T-helper 22 cell (primary cell): ENCODE results near the gene LRRC56.

Source experiments
- DNase-seq: peaks from one replicate; pipeline ENCODE4 v3.0.0-alpha.2; 2020; ENCODE audit warnings: low read depth

Gene LRRC56

GRCh38 chr11:575313-575995 lies 38.1 kb downstream of the LRRC56 start:
- DNase-seq = no peak

DNA sequence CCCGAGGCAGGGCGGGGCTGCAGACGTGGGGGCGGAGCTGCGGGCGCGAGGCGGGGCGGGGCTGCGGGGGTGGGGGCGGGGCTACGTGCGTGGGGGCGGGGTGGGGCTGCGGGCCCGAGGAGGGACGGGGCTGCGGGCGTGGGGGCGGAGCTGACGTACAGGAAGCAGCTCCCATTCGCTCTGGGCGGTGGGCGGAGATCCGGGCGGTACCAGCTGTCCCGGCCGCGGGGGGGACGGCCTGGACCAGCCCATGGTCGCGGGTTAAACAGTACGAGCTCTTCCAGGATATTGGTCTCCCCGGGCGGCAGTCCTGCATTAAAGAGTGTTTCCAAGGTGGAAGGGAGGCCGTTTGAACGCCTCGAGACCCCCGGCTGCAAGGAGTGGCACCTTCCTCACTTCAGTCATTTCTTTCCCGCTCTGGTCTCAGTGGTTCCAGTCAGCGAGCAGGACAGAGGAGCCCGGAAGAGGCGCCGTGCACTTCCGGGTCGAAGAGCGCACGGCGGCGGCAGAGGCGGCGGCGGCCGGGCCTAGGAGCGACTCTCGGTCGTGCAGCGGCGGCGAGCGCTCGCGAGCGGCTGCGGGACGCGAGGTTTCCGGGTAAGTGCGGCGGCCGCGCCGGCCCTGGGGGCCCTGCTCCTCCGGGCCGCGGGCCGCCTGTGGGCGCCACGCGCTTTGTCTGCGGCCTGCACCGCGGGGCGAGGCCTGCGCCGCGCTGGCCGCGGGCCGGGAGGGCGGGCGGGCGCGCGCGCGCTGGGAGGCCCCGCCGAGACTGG lies 38.9 kb downstream of the LRRC56 start, which contains the start of gene PHRF1:
PHRF1 (plus strand) TSS at position 475 of the 773 bp plus-strand sequence. CDS start 5,043 bp downstream, outside the sequence.
- DNase-seq = peak; percentile 91

GRCh38 chr11:576811-577610 lies 39.7 kb downstream of the LRRC56 start:
- no peak for DNase-seq

DNA sequence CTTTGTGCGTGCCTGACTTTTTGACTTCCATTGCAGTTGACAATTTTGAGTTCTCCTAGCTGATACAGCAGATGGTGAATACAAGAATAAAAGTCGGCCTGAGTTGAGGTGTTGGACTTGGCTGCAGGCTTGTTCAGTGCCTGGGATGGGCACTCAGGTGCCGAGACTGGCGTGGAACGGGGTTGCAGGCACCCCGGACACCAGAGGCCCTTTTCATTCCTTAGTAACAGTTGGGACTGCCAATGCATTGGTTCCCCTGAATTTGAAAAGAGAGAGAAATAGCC lies 40.2 kb downstream of the LRRC56 start:
- DNase-seq = no peak

GRCh38 chr11:578276-579035 lies 41.1 kb downstream of the LRRC56 start:
- DNase-seq = no peak

DNA sequence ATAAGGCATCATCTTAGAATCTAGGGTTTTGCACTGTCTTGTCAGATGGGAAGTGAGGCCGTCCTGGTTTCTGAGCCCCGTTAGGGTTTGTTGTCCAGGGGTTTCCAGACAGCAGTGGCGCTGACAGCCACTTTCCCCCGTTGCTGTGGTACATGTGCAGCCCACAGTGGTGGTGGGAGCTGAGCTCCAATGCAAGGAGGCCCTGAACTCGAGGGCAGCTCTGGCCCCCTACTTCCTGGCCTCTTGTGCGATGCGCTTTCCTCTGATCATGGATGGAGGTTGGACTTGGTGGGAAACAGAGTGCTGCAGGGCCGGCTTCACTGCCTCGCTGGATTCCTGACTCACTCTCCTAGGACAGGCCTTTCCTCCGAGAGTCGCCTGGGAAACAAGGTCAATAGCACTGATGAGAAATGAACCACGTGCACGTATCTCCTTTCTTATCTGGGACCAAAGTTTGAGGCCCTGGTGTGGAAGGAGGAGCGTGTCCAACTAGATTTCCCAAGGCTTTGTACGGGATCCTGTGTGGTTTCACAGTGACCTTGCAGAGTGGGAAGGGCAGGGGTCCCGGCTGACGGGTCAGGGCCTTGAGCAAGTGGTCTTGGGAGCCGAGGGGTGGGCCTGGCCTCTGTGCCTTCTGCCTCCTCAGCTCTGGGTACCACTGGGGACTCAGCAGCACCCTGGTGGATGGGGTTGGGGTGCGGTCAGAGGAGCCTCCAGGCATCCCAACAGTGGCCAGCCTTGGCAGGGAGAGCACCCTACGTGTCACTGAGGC lies 42.7 kb downstream of the LRRC56 start:
- no peak for DNase-seq

DNA sequence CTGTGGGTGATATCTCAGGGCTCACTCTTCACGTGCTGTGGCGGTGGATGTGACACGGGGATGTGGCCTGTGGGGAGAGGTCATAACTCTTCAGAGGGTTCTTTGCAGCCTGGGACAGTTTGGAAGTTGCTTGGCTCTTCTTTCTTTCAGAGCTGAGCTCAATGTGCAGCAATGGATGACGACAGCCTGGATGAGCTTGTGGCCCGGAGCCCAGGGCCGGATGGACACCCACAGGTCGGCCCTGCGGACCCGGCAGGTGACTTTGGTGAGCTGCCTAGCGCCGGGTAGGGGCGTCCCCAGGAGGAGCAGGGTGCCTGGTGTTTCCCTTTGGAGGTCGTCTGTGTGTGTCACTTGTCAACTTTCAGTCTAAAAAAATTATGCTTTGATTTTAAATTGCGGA lies 44.0 kb downstream of the LRRC56 start:
- DNase-seq = no peak

GRCh38 chr11:581752-582151 lies 44.4 kb downstream of the LRRC56 start:
- no peak for DNase-seq

GRCh38 chr11:584287-584686 lies 47.0 kb downstream of the LRRC56 start:
- no peak for DNase-seq

GRCh38 chr11:586376-587316 lies 49.3 kb downstream of the LRRC56 start:
- no peak for DNase-seq

- no peak for DNase-seq
Measured at GRCh38 chr11:587546-587945, 50.2 kb downstream of the LRRC56 start.

DNA sequence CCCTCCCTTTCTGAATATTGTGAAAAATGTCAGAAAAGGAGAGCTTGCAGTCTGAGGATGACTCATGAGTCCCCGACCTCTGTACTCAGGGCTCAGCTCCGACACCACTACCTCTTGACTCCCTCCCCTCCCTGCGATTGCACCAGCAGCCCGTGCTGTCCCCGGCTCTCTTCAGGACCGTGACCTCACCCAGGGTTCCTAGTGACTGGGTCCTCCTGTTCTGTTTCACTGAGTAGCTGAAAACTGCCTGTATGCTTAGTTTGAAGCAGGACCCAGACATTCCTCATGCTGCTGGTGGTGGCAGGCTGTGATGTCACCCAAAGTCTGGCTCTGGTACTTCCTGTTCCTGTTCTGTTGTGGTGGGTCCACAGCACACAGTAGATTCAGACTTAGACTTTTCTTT lies 50.7 kb downstream of the LRRC56 start:
- DNase-seq = peak; percentile 66

DNA sequence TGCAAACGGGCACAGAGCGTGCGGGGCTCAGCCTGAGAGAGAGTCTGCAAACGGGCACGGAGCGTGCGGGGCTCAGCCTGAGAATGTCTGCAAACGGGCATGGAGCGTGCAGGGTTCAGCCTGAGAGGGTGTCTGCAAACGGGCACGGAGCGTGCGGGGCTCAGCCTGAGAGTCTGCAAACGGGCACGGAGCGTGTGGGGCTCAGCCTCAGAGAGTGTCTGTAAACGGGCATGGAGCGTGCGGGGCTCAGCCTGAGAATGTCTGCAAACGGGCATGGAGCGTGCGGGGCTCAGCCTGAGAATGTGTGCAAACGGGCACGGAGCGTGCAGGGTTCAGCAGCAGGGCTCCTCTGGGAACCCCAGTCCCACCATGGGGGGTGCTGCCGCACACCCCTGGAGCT lies 52.5 kb downstream of the LRRC56 start:
- DNase-seq = no peak

DNA sequence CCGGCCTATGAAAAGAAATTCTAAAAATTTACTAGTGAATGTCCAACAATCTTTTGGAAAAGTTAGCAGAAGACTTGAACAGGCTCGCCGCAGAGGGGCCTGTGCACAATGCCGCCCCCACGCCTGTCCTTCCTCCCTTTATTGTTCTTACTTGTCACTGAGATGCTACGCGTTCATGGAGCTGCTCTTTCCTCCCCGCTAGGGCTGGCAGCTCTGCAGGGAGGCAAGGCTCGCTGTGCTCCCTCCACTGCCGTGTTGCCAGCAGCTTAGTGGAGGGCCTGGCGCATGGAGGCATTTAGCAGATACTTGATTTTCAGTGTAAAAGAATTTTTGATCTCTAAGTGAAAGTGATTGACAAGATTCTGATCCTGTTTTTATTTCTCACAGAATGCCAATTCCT lies 53.7 kb downstream of the LRRC56 start:
- DNase-seq = no peak

DNA sequence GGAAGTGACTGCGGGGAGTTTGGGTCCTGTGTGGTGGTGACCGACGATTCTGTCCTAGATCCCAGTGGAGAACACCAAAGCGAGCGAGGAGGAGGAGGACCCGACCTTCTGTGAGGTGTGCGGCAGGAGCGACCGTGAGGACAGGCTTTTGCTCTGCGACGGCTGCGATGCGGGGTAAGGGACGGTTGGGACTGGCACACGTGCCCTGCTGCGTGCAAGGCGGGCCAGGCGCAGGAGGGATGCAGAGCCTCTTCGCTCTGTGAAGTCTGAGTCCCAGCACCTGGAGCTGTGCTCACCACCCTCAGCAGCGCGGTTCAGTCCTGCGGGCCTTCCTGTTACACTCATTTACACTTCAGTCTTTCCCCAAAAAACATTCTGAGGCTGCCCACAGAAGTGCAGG lies 55.2 kb downstream of the LRRC56 start:
- DNase-seq = no peak

DNA sequence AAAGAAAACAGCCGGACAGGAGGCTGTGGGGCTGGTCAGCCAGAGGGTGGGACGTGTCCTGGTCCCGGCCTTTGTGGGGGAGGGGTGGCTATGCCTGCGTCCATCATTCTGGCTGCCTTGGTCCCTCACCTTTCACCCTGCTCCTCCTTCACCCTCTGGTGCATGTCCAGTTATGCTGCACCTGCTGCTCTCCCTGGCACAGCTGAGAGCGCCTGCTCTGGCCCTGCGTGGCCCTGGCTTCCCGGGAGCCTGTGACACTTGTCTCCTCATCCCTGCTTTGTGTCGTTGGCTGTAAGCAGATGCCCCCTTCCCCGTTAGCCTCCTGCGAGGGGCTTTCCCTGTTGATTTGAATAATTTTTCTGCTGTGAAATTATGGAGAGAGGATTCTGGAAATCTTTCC lies 55.6 kb downstream of the LRRC56 start:
- no peak for DNase-seq

DNA sequence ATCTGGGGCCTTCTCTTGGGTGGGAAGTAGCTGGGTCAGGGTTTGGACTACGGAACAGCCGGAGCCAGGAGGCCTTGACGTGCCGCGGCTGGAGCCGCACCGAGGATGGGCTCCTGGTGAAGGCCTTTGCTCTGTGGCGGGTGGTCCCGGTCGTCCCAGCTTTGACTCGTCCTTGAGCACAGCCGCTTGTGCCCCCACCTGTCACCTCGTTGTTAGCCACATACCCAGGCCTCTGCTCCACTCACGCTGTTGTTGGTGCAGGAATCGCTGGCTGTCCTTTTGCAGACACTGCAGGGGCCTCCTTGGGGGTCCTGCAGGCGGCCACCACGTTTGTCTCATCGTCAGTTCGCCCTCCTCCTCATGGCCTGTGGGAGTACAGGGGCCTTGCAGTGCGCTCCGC lies 56.0 kb downstream of the LRRC56 start:
- no peak for DNase-seq

GRCh38 chr11:595400-595799 lies 58.1 kb downstream of the LRRC56 start:
- no peak for DNase-seq

- DNase-seq = no peak
Measured at GRCh38 chr11:596374-596773, 59.0 kb downstream of the LRRC56 start.

DNA sequence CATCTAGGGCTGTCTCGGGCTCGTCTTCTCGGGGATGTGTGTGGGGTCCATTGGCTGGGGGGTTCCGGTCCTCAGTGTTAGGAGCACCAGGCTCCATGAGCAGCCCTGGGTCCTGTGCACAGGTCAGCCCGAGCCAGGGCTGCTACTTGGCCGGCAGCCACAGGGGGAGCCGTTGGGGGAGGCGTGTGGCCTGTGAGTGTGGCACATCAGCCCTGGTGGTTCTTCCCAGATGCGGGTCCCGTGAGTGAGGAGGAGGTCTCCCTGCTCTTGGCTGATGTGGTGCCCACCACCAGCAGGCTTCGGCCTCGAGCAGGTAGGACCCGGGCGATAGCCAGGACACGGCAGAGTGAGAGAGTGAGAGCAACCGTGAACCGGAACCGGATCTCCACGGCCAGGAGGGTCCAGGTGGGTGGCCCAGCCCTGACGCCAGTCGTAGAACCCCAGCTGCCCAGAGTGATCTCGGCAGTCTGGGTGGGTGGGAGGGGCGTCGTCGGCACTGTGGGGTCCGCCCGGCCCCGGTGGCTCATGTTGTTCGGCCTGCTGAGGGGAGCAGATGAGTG lies 59.9 kb downstream of the LRRC56 start:
- DNase-seq = no peak
